GM18951 (cell line): ENCODE results near the gene PNPLA8.

Source experiments
- POLR2A ChIP-seq: IDR thresholded peaks from 4 replicates; pipeline ENCODE4 v1.6.1; 2011; ENCODE audit warnings: mild to moderate bottlenecking; ENCODE audit not compliant: insufficient read length, insufficient read depth; ENCODE audit errors: extremely low read depth
- in situ Hi-C: fragments of 300-500 bp; cut with MboI; formaldehyde crosslinking; loops from one replicate; pipeline ENCODE4 v1.12.0; 2022; ENCODE audit warnings: low sequenced_read_pairs, mixed read lengths, inconsistent platforms; ENCODE audit not compliant: unreplicated experiment

The PNPLA8 gene

GRCh38 chr7:108451296-108451848 is 74.6 kb downstream of the PNPLA8 start:
- in situ Hi-C loops = no loop called here

DNA sequence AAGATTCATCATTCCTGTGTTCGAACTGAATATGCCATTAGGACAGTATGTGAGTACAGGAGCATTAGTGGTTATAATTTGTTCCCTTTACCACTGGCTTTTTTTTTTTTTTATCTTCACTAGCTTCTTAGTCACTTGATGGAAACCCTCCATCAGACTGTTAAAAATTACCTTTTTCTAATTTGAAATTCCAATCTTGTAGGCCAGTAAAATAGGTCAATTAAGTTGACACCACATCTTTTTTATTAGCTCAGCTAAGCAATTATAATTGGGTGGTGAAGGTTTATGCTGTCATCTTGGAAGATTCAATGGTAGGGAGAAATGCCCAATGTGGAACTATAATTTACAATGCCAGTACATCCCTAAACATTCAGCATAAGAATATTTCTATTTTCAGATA is 75.8 kb downstream of the PNPLA8 start:
- in situ Hi-C loops = no loop called here
- no peak for TF ChIP-seq POLR2A

More at GRCh38 chr7:108451296-108451848, 74.6 kb downstream of the PNPLA8 start:
- TF ChIP-seq POLR2A = no peak

DNA sequence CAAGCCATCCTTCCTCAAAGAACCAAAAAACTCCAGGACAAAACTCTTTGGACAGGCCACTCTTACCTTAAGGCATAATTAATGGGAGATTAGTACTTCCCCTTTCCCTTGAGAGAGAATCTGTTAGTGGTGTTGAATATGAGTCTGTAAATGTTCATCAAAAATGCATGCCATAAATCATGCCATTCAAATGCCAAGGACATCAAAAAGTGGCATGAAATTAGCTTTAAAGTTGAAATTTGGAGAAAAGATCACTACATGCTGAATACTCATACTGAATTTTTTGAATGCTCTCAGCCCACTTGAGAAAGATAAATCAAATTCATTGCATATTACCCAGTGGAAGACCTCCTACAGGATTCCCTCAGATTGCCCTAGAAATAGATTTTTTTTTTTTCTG is 76.4 kb downstream of the PNPLA8 start:
- in situ Hi-C loops = no loop called here
- no peak for TF ChIP-seq POLR2A

GRCh38 chr7:108448584-108449505 is 77.1 kb downstream of the PNPLA8 start:
- TF ChIP-seq POLR2A = no peak

GRCh38 chr7:108442039-108442568 is 83.8 kb downstream of the PNPLA8 start:
- in situ Hi-C loops = no loop called here
- TF ChIP-seq POLR2A = no peak

More at GRCh38 chr7:108448584-108449505, 77.1 kb downstream of the PNPLA8 start:
- in situ Hi-C loops = no loop called here

DNA sequence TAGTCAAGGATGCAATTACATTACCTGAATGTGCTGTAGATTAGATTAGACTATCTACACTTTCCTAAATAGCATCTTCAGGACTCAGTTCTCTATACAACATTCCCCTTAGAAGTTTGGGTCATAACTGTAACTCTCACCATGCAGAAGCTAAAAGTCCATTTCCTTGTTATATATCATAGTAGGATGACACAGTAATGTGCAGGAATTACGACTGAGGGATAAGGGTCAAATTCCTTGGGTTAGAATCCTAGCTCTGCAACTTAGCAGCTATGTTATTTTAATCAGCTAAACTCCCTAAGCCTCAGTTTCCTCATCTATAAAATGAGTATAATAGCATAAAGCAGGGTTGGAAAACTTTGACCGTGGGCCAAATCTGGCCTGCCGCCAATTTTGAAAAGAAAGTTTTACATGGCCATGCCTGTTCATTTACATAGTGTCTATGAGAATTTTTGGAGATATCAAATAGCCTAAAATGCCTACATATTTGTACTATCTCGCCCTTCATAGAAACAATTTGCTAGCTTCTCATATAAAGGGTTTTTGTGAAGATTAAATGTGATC is 84.5 kb downstream of the PNPLA8 start:
- in situ Hi-C loops = no loop called here

DNA sequence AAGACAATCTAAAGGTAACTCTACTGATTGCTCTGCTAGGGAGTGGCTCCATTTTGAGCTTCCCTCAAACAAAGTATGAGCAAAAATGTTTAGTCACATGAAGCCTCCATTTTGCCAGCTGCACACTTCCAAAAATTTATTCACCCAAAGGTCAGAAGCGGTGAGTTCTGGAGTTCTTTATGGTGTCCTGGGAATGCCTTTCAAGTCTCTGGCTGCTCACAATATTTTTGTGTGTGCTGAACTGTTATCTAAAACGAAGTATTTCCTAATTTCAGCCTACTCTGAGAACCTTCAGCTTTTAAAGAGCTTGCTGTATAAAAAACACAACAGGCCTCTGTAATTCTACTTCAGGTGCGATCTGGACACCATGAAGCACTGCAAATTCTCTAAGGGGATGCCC is 85.3 kb downstream of the PNPLA8 start:
- no peak for TF ChIP-seq POLR2A
- in situ Hi-C loops = no loop called here

More for the DNA sequence above, 84.5 kb downstream of the PNPLA8 start:
- no peak for TF ChIP-seq POLR2A

DNA sequence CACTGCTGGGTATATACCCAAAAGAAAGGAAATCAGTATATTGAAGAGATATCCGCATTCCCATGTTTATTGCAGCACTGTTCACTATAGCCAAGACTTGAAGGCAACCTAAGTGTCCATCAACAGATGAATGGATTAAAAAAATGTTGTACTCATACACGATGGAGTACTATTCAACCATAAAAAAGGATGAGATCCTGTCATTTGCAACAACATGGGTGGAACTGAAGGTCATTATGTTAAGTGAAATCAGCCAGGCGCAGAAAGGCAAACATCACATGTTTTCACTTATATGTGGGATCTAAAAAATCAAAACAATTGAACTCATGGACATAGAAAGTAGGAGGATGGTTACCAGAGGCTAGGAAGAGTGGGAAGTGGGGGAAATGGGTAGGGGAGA is 89.0 kb downstream of the PNPLA8 start:
- in situ Hi-C loops = no loop called here
- TF ChIP-seq POLR2A = no peak

GRCh38 chr7:108434010-108434409 is 91.9 kb downstream of the PNPLA8 start:
- TF ChIP-seq POLR2A = no peak
- in situ Hi-C loops = no loop called here

GRCh38 chr7:108431099-108431498 is 94.8 kb downstream of the PNPLA8 start:
- in situ Hi-C loops = no loop called here
- no peak for TF ChIP-seq POLR2A

DNA sequence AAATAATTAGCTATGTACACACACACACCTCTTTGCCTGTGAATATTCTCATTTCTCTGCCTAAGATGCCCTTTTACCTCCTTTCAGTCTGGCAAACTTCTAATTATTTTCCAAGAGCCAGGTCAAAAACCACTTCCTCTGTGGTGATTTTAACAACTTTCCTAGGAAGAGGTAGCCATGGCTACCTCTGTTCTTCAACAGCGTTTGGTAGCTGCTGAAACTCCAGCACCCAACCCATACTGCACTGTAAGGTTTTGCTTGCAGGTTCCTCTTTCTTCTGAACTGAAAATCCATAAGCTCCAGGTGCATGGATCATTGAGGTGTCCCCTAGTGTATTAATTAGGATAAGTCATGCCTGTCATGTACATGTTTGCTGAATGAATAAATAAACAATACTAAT is 95.3 kb downstream of the PNPLA8 start:
- in situ Hi-C loops = no loop called here
- TF ChIP-seq POLR2A = no peak

- TF ChIP-seq POLR2A = no peak
- in situ Hi-C loops = no loop called here
Measured at GRCh38 chr7:108427766-108428165, 98.2 kb downstream of the PNPLA8 start.

DNA sequence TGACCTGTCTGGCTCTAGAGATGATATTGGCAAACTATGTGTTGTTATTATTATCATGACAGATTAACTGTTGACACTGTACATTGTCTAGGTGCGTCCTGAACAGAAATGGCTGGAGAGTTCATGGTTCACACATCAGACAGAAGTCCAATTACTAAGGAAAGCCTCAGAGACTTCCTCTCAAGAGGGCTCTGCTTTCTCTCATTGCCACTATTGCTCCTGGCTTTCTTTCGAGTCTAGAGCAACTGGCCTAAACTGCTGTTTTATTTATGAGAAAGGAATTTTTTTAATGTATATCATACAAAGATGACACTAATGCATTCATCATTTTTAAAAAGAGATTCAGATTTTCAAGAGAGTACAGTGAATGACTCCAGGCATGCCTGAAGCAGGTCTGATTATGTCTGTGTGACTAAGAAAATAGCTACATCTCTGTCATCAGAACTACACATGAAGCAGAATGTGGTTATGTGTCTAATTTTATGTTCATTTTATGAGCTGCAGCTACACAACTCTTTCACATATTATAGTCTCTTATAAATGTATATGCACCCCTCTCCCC is 100.1 kb downstream of the PNPLA8 start:
- TF ChIP-seq POLR2A = no peak

More for the DNA sequence above, 100.1 kb downstream of the PNPLA8 start:
- in situ Hi-C loops = no loop called here
